SU-DHL-6 (cell line): Measurements from ENCODE around the gene EFCAB6.

ENCODE experiments used
- H2AFZ ChIP-seq: fragments of 200-600 bp; sonication (generic); 2 replicates; pipeline ENCODE4 v1.6.1; 2014; ENCODE audit warnings: low read depth, mild to moderate bottlenecking, moderate library complexity, mixed read lengths, antibody characterized with exemption, low read length; ENCODE audit not compliant: severe bottlenecking
- H3F3A ChIP-seq: fragments of 200-600 bp; shearing (Covaris generic); 2 replicates; pipeline ENCODE4 v1.6.0; 2016; ENCODE audit warnings: antibody characterized with exemption, mild to moderate bottlenecking; ENCODE audit not compliant: insufficient read depth
- H3K27ac ChIP-seq: fragments of 200-600 bp; sonication (generic); 2 replicates; pipeline ENCODE4 v1.5.1; 2016; ENCODE audit warnings: low read depth, mild to moderate bottlenecking, low read length, moderate library complexity, mixed read lengths
- H3K27me3 ChIP-seq: fragments of 200-600 bp; sonication (generic), shearing (Covaris generic); 2 replicates; pipeline ENCODE4 v1.6.0; 2014; ENCODE audit warnings: mild to moderate bottlenecking, low read length
- H3K36me3 ChIP-seq: fragments of 200-600 bp; sonication (generic); 2 replicates; pipeline ENCODE4 v1.6.1; 2014; ENCODE audit warnings: mild to moderate bottlenecking, low read length, mixed read lengths
- H3K4me2 ChIP-seq: fragments of 300-600, 200-600 bp; shearing (Covaris generic), sonication (generic); 2 replicates; pipeline ENCODE4 v1.6.0; 2014; ENCODE audit warnings: low read length, low read depth, mild to moderate bottlenecking; ENCODE audit not compliant: poor library complexity, severe bottlenecking
- H3K4me3 ChIP-seq: fragments of 200-600 bp; sonication (generic); 2 replicates; pipeline ENCODE4 v1.5.1; 2014; ENCODE audit warnings: antibody characterized with exemption, low read length, mild to moderate bottlenecking, mixed read lengths; ENCODE audit not compliant: insufficient read depth, poor library complexity, severe bottlenecking
- H3K79me2 ChIP-seq: fragments of 200-600 bp; sonication (generic); 2 replicates; pipeline ENCODE4 v1.6.1; 2014; ENCODE audit warnings: mild to moderate bottlenecking, low read length, moderate library complexity; ENCODE audit not compliant: insufficient read depth
- H3K9ac ChIP-seq: fragments of 200-600 bp; sonication (generic); 2 replicates; pipeline ENCODE4 v1.7.0; 2014; ENCODE audit warnings: mild to moderate bottlenecking, low read length
- H3K9me2 ChIP-seq: fragments of 200-600 bp; sonication (generic); replicated peaks from 2 replicates; pipeline ENCODE4 v1.6.1; 2014; ENCODE audit warnings: low read length; ENCODE audit not compliant: insufficient read depth
- H3K9me3 ChIP-seq: fragments of 200-600 bp; sonication (generic); 2 replicates; pipeline ENCODE4 v1.6.1; 2014; ENCODE audit warnings: low read length, mixed read lengths; ENCODE audit not compliant: insufficient read depth
- H4K20me1 ChIP-seq: fragments of 200-600 bp; sonication (generic); 2 replicates; pipeline ENCODE4 v1.6.1; 2014; ENCODE audit warnings: low read depth, mild to moderate bottlenecking, antibody characterized with exemption, low read length, moderate library complexity, mixed read lengths
- CTCF ChIP-seq: fragments of 200-600 bp; sonication (generic); IDR thresholded peaks from one replicate; pipeline ENCODE4 v1.5.1; 2017; ENCODE audit warnings: antibody characterized with exemption, mild to moderate bottlenecking, low read length, moderate library complexity; ENCODE audit not compliant: insufficient read depth, poor library complexity, severe bottlenecking
- EZH2phosphoT487 ChIP-seq: fragments of 200-600 bp; sonication (generic), shearing (Covaris generic); conservative IDR thresholded peaks from 2 replicates; pipeline ENCODE4 v1.6.1; 2018; ENCODE audit warnings: mild to moderate bottlenecking, antibody characterized with exemption, low read length, moderate library complexity, mixed read lengths

Gene EFCAB6

GRCh38 chr22:43827926-43828724 lies 16.0 kb upstream of the EFCAB6 start:
- Histone ChIP-seq H3K9me2 (no peaks in the 10 kb centered on the region), H3K27ac (no peak overlapping the region), H3K27me3 (no peaks in the 10 kb centered on the region), H3K9ac (no peak overlapping the region), H4K20me1 (no peaks in the 10 kb centered on the region), H3K36me3 (no peaks in the 10 kb centered on the region), H3K4me2 (no peak overlapping the region), H2AFZ (no peak overlapping the region), H3F3A (no peaks in the 10 kb centered on the region), H3K79me2 (no peaks in the 10 kb centered on the region), H3K9me3 (no peaks in the 10 kb centered on the region), H3K4me3 (no peak overlapping the region)
- TF ChIP-seq EZH2phosphoT487, result no peak
- no peak for TF ChIP-seq CTCF

GRCh38 chr22:43827003-43827735 lies 15.1 kb upstream of the EFCAB6 start:
- H3K4me3 ChIP-seq, result no peak overlapping the region
- H3K9ac ChIP-seq, result no peak overlapping the region
- no peak overlapping the region for H3K27ac ChIP-seq
- H3K9me3 ChIP-seq, result no peaks in the 10 kb centered on the region
- H4K20me1 ChIP-seq, result no peaks in the 10 kb centered on the region
- no peaks in the 10 kb centered on the region for H3K79me2 ChIP-seq
- no peaks in the 10 kb centered on the region for H3K27me3 ChIP-seq
- no peak overlapping the region for H2AFZ ChIP-seq
- TF ChIP-seq CTCF, result no peak
- TF ChIP-seq EZH2phosphoT487, result no peak
- H3K9me2 ChIP-seq, result no peaks in the 10 kb centered on the region
- H3K36me3 ChIP-seq, result no peaks in the 10 kb centered on the region
- H3K4me2 ChIP-seq, result no peak overlapping the region
- H3F3A ChIP-seq, result no peaks in the 10 kb centered on the region

GRCh38 chr22:43826142-43827002 lies 14.3 kb upstream of the EFCAB6 start:
- Histone ChIP-seq H3K27ac (no peak overlapping the region), H3K4me2 (no peak overlapping the region), H2AFZ (no peak overlapping the region), H3K27me3 (no peaks in the 10 kb centered on the region), H3K4me3 (no peak overlapping the region), H3K9me3 (no peaks in the 10 kb centered on the region), H3F3A (no peaks in the 10 kb centered on the region), H3K79me2 (no peaks in the 10 kb centered on the region), H3K36me3 (no peaks in the 10 kb centered on the region), H4K20me1 (no peaks in the 10 kb centered on the region), H3K9me2 (no peaks in the 10 kb centered on the region), H3K9ac (no peak overlapping the region)
- TF ChIP-seq EZH2phosphoT487, result no peak
